Hepatocyte (in vitro differentiated cells): Measurements from ENCODE around the gene SHANK3.

Source experiments
- EZH2 ChIP-seq: fragments of 200-600 bp; sonication (generic); IDR thresholded peaks from 2 replicates; pipeline ENCODE4 v1.6.1; 2016; ENCODE audit warnings: antibody characterized with exemption, mild to moderate bottlenecking, borderline replicate concordance
- EZH2phosphoT487 ChIP-seq: fragments of 200-600 bp; sonication (generic); IDR thresholded peaks from one replicate; pipeline ENCODE4 v1.6.1; 2018; ENCODE audit warnings: antibody characterized with exemption, mild to moderate bottlenecking, low read depth, moderate library complexity; ENCODE audit not compliant: unreplicated experiment, severe bottlenecking
- TF ChIP-seq, protein P1 (sequence below): fragments of 200-600 bp; sonication (generic); IDR thresholded peaks from 2 replicates; pipeline ENCODE4 v1.5.1; 2016; ENCODE audit warnings: antibody characterized with exemption, mild to moderate bottlenecking; ENCODE audit not compliant: poor library complexity

DNA sequence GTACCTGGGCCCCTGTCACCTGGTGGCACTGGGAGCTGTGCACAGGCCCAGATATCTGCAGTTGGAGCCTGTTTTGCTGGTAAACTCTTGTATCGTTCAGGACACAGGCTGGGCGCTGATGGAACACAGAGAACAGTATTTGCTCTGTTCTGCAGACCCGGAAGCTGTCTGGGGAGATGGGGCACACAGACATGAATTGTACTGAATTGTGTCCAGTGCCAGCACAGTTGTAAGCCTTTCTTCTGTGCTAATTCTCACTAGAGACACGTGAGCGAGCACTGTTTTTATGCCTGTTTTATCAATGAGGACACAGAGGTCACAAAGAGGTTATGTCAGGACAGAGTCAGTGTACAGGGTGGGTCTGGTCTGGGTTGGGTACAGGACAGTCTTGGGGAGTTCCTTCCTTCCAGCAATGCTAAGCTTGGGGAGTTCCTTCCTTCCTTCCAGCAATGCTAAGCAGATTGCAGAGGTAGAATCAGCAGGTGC is 41.0 kb downstream of the SHANK3 start:
- TF ChIP-seq, protein P1, sequence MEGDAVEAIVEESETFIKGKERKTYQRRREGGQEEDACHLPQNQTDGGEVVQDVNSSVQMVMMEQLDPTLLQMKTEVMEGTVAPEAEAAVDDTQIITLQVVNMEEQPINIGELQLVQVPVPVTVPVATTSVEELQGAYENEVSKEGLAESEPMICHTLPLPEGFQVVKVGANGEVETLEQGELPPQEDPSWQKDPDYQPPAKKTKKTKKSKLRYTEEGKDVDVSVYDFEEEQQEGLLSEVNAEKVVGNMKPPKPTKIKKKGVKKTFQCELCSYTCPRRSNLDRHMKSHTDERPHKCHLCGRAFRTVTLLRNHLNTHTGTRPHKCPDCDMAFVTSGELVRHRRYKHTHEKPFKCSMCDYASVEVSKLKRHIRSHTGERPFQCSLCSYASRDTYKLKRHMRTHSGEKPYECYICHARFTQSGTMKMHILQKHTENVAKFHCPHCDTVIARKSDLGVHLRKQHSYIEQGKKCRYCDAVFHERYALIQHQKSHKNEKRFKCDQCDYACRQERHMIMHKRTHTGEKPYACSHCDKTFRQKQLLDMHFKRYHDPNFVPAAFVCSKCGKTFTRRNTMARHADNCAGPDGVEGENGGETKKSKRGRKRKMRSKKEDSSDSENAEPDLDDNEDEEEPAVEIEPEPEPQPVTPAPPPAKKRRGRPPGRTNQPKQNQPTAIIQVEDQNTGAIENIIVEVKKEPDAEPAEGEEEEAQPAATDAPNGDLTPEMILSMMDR: no peak
- TF ChIP-seq EZH2 (no peak), EZH2phosphoT487 (no peak)
